ENCODE results near the gene CROCC2. TPM values are rescaled to one million over a fixed set of nuclear protein-coding genes. Genes with fewer than 3 reads are reported as not detected.

Gene CROCC2
- total and polyA plus RNA-seq, 2 of the 13 experiments (the other 11 are each of a cell fraction or from before 2014, with no cell fraction given): not detected

GRCh38 chr2:240965296-240965904 is 59.3 kb downstream of the CROCC2 start (continued):
- TF ChIP-seq, protein P1, sequence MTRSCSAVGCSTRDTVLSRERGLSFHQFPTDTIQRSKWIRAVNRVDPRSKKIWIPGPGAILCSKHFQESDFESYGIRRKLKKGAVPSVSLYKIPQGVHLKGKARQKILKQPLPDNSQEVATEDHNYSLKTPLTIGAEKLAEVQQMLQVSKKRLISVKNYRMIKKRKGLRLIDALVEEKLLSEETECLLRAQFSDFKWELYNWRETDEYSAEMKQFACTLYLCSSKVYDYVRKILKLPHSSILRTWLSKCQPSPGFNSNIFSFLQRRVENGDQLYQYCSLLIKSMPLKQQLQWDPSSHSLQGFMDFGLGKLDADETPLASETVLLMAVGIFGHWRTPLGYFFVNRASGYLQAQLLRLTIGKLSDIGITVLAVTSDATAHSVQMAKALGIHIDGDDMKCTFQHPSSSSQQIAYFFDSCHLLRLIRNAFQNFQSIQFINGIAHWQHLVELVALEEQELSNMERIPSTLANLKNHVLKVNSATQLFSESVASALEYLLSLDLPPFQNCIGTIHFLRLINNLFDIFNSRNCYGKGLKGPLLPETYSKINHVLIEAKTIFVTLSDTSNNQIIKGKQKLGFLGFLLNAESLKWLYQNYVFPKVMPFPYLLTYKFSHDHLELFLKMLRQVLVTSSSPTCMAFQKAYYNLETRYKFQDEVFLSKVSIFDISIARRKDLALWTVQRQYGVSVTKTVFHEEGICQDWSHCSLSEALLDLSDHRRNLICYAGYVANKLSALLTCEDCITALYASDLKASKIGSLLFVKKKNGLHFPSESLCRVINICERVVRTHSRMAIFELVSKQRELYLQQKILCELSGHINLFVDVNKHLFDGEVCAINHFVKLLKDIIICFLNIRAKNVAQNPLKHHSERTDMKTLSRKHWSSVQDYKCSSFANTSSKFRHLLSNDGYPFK (CRISPR knock-in tag; IDR thresholded peaks at IDR 0.05; ENCODE audit: borderline replicate concordance): 0 out of 2 replicates have a peak, but pooled peaks have one; percentile 5
- TF ChIP-seq THYN1 (CRISPR knock-in tag; IDR thresholded peaks at IDR 0.05; ENCODE audit: borderline replicate concordance, low read depth) (no peak), FLYWCH1 (CRISPR knock-in tag; IDR thresholded peaks at IDR 0.05) (no peak), GMEB2 (CRISPR knock-in tag; IDR thresholded peaks at IDR 0.05; ENCODE audit: low read depth) (no peak), SMYD3 (CRISPR knock-in tag; IDR thresholded peaks at IDR 0.05) (no peak), ZNF770 (CRISPR knock-in tag; IDR thresholded peaks at IDR 0.05) (peak; percentile 90), GABPB1 (CRISPR knock-in tag; IDR thresholded peaks at IDR 0.05) (no peak), ZNF660 (CRISPR knock-in tag; IDR thresholded peaks at IDR 0.05; ENCODE audit: borderline replicate concordance, low read depth) (no peak), ZFP41 (CRISPR knock-in tag; IDR thresholded peaks at IDR 0.05; ENCODE audit: borderline replicate concordance) (no peak), ZNF850 (CRISPR knock-in tag; conservative IDR thresholded peaks at IDR 0.05) (no peak), KLF15 (CRISPR knock-in tag; IDR thresholded peaks at IDR 0.05; ENCODE audit: borderline replicate concordance) (no peak), KDM4B (CRISPR knock-in tag; IDR thresholded peaks at IDR 0.05) (no peak), GPN1 (CRISPR knock-in tag; IDR thresholded peaks at IDR 0.05; ENCODE audit: borderline replicate concordance) (no peak)
- TF ChIP-seq, protein P2, sequence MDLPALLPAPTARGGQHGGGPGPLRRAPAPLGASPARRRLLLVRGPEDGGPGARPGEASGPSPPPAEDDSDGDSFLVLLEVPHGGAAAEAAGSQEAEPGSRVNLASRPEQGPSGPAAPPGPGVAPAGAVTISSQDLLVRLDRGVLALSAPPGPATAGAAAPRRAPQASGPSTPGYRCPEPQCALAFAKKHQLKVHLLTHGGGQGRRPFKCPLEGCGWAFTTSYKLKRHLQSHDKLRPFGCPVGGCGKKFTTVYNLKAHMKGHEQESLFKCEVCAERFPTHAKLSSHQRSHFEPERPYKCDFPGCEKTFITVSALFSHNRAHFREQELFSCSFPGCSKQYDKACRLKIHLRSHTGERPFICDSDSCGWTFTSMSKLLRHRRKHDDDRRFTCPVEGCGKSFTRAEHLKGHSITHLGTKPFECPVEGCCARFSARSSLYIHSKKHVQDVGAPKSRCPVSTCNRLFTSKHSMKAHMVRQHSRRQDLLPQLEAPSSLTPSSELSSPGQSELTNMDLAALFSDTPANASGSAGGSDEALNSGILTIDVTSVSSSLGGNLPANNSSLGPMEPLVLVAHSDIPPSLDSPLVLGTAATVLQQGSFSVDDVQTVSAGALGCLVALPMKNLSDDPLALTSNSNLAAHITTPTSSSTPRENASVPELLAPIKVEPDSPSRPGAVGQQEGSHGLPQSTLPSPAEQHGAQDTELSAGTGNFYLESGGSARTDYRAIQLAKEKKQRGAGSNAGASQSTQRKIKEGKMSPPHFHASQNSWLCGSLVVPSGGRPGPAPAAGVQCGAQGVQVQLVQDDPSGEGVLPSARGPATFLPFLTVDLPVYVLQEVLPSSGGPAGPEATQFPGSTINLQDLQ (CRISPR knock-in tag; IDR thresholded peaks at IDR 0.05): no peak
- TF ChIP-seq, protein P3, sequence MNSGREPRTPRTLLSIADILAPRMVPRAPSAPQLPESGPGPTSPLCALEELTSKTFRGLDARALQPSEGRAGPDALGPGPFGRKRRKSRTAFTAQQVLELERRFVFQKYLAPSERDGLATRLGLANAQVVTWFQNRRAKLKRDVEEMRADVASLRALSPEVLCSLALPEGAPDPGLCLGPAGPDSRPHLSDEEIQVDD (CRISPR knock-in tag; IDR thresholded peaks at IDR 0.05; ENCODE audit: borderline replicate concordance): no peak

Data from HepG2 (cell line).